ENCODE results near the gene MRPL17. TPM values are rescaled to one million over a fixed set of nuclear protein-coding genes. Genes with fewer than 3 reads are reported as not detected.

Gene MRPL17
- polyA plus RNA-seq, 5 donors: 50.8 to 70.8 (median 53.7) TPM

DNA sequence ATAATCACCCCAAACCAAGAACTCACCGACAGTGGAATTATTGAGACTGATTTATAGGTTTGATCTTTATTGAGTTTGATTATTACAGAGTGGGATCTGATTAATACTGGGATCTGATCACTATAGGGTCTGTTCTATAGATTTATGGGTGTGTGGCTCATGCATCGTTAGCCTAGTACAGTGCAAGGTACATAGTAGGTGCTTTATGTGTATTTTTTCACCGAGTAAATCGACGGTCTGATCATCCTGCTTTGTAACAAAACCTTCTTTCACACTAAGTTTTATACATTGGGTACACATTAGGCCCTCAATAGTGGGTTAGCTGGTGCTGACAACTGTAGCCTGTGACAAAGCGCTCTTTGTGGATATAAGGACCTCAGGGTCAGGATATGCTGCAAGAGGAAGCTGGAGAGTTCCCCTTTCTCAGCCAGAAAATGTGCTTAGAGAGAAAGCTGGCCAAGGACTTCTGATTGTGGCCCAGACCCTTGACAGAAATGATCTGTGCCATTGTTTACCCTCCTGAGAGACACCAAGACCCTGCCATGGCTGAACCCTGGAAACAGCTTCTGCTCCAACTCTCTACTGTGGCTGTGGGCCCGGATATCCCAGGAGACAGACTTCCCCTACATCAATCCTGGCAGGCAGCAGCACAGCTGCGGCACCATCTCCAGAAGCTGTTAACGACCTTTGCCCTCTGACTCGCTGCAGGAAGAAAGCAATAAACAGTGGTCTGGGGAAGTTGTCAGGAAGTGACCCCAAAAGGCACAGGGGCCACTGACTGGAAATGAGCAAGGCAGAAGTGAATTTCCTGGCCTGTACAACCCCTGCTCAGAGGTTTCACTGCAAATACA is 47.8 kb downstream of the MRPL17 start:
- peak in 1 of 2 donors; percentile 62 for DNase-seq

- DNase-seq: no peak
These were observed 48.6 kb downstream of the MRPL17 start for GRCh38 chr11:6634534-6634933.

DNA sequence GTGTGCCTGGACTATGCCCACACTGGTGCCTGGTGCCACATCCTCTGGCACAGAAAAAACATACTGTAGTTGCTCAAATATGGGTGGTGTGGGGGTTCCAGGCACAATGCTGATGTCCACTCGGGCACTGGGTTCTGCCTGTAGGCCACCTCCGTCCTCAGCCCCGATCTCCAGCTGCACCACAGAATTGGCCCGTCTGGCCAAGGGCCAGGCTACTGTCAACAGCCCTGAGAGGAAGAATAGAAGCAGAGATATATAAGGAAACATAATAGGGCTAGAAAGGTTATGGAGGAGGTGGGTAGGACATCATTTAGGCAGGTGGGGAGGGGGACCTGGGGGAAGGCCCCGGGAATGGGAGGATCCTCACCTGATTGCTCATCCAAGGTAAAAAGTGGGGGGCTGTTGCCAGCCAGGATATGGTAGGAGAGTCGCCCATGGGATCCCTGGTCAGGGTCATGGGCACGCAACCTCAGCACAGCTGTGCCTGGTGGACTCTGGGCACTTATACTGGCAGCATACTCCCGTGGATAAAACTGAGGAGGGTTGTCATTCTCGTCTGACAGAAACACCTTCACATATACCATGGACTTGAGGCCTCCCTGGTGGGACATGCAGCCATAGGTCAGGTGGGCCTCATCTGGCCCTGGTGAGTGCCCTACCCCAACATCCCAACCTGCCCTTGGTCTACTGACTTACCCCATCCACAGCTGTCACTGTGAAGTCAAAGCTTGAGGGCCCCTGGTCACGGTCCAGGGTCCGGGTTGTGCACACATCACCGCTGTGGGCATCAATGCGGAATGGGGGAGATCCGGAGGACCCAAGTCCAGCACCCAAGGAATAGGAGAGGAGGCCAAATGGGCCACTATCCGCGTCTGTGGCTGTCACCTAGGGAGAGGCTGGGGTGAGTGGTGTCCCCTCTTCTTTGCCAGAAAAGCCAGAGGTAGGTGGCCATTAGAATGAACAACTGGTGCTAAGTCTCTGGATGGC is 49.4 kb downstream of the MRPL17 start:
- DNase-seq: no peak

GRCh38 chr11:6632116-6633073 is 50.7 kb downstream of the MRPL17 start:
- no peak for DNase-seq

DNA sequence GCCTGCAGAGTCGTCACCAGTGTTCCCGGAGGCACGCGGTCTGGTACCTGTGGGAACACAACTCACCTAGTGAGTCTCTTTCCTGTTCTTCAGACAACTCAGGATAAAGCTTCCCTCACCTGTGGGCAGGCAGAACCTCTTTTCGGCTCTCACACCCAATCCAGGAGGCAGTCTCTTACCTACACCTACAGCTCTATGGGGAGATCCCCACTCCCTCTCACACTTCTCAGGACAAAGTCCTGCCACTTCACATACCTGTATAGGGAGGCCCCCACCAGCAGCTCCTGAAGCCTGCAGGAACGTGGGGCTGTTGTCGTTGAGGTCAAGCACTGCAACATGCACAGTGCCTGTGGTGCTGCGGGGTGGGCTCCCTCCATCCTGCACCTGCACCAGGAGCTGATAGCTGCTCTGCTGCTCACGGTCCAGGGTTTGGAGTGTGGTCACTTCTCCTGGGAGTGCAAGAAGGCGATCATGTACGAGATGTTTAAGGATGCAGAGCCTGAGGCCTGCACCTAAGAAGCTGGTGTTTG is 51.7 kb downstream of the MRPL17 start:
- no peak for DNase-seq

DNA sequence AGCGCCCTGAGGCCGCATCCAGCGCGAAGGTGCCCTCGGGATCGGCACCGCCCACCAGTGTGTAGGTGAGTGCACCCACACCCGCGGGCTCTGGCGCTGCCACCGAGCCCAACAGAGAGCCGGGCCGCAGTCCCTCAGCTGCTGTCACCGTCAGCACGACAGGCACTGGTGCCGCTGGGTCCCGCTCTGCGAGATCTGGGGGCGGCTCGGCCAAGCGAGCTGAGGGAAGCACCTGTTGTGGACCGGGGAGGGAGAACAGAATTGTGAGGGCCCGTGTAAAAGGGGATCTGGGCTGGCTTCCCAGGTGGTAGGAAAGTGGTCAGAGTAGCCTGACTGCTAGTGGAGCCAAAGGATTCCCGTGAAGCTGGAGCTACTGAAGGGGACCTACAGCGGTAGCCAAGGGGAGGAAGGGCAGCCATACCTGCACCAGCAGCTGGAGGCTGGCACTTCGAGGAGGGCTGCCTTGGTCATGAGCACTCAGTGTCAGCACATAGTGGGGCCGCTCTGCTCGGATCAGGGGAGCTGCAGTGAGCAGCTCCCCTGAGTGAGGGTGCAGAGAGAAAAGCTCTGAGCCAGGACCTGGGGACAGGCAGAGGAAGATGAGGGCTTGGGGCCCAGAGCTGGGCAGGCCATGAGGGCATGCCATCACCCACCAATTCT is 52.4 kb downstream of the MRPL17 start:
- DNase-seq: no peak

Other genes starting within 250 kb of the MRPL17 start
- gene HPX, start 242.4 kb downstream of the MRPL17 start, polyA plus RNA-seq (ENCODE audit: insufficient read depth in 1 of 5, insufficient read length in 5 of 5, low replicate concordance in 1 of 5): 1 to 10 TPM; 5.3 to 8.8 (median 8.7) TPM
- 10 to 100 TPM; 23.1 to 37.9 (median 27.7) TPM for gene TRIM3, start 209.4 kb downstream of the MRPL17 start, polyA plus RNA-seq (ENCODE audit: insufficient read depth in 1 of 5, insufficient read length in 5 of 5, low replicate concordance in 1 of 5)
- gene ARFIP2, start 202.0 kb downstream of the MRPL17 start, polyA plus RNA-seq (ENCODE audit: insufficient read depth in 1 of 5, insufficient read length in 5 of 5, low replicate concordance in 1 of 5): 10 to 100 TPM; 63.9 to 76.8 (median 71.8) TPM
- 10 to 100 TPM; 27.2 to 33.0 (median 29.8) TPM for gene TIMM10B, start 201.8 kb downstream of the MRPL17 start, polyA plus RNA-seq (ENCODE audit: insufficient read depth in 1 of 5, insufficient read length in 5 of 5, low replicate concordance in 1 of 5)
- gene DNHD1, start 186.1 kb downstream of the MRPL17 start, polyA plus RNA-seq (ENCODE audit: insufficient read depth in 1 of 5, insufficient read length in 5 of 5, low replicate concordance in 1 of 5): 10 to 100 TPM; 11.2 to 19.3 (median 16.3) TPM
- gene RRP8, start 79.7 kb downstream of the MRPL17 start, polyA plus RNA-seq (ENCODE audit: insufficient read depth in 1 of 5, insufficient read length in 5 of 5, low replicate concordance in 1 of 5): 10 to 100 TPM; 20.2 to 24.9 (median 22.1) TPM
- gene ILK, start 79.6 kb downstream of the MRPL17 start, polyA plus RNA-seq (ENCODE audit: insufficient read depth in 1 of 5, insufficient read length in 5 of 5, low replicate concordance in 1 of 5): 100 to 1,000 TPM; 144 to 159 (median 154) TPM
- gene TAF10, start 71.1 kb downstream of the MRPL17 start, polyA plus RNA-seq (ENCODE audit: insufficient read depth in 1 of 5, insufficient read length in 5 of 5, low replicate concordance in 1 of 5): 10 to 100 TPM; 53.3 to 74.1 (median 60.9) TPM
- gene TPP1, start 63.9 kb downstream of the MRPL17 start, polyA plus RNA-seq (ENCODE audit: insufficient read depth in 1 of 5, insufficient read length in 5 of 5, low replicate concordance in 1 of 5): 10 to 100 TPM; 57.7 to 75.5 (median 72.4) TPM
- 10 to 100 TPM; 27.5 to 41.3 (median 35.1) TPM for gene DCHS1, start 27.5 kb downstream of the MRPL17 start, polyA plus RNA-seq (ENCODE audit: insufficient read depth in 1 of 5, insufficient read length in 5 of 5, low replicate concordance in 1 of 5)
- under 1 TPM in 1 of 5 donors, not detected in 4; 0.09 TPM for gene OR2AG2, start 88.6 kb upstream of the MRPL17 start, polyA plus RNA-seq (ENCODE audit: insufficient read depth in 1 of 5, insufficient read length in 5 of 5, low replicate concordance in 1 of 5)
- under 1 TPM; 0.03 to 0.05 (median 0.05) TPM for gene OR2AG1, start 99.7 kb upstream of the MRPL17 start, polyA plus RNA-seq (ENCODE audit: insufficient read depth in 1 of 5, insufficient read length in 5 of 5, low replicate concordance in 1 of 5)
- under 1 TPM in 1 of 5 donors, not detected in 4; 0.07 TPM for gene OR6A2, start 116.3 kb upstream of the MRPL17 start, polyA plus RNA-seq (ENCODE audit: insufficient read depth in 1 of 5, insufficient read length in 5 of 5, low replicate concordance in 1 of 5)
- gene OR10A5, start 162.3 kb upstream of the MRPL17 start, polyA plus RNA-seq (ENCODE audit: insufficient read depth in 1 of 5, insufficient read length in 5 of 5, low replicate concordance in 1 of 5): not detected
- under 1 TPM in 1 of 5 donors, not detected in 4; 0.04 TPM for gene OR10A2, start 179.7 kb upstream of the MRPL17 start, polyA plus RNA-seq (ENCODE audit: insufficient read depth in 1 of 5, insufficient read length in 5 of 5, low replicate concordance in 1 of 5)
- not detected for gene OR10A4, start 193.3 kb upstream of the MRPL17 start, polyA plus RNA-seq (ENCODE audit: insufficient read depth in 1 of 5, insufficient read length in 5 of 5, low replicate concordance in 1 of 5)
- gene OR2D2, start 209.2 kb upstream of the MRPL17 start, polyA plus RNA-seq (ENCODE audit: insufficient read depth in 1 of 5, insufficient read length in 5 of 5, low replicate concordance in 1 of 5): not detected
- not detected for gene OR2D3, start 237.7 kb upstream of the MRPL17 start, polyA plus RNA-seq (ENCODE audit: insufficient read depth in 1 of 5, insufficient read length in 5 of 5, low replicate concordance in 1 of 5)
- 1 to 10 TPM in 4 of 5 donors, under 1 TPM in 1; 0.77 to 2.4 (median 1.4) TPM for gene ZNF215, start 243.1 kb upstream of the MRPL17 start, polyA plus RNA-seq (ENCODE audit: insufficient read depth in 1 of 5, insufficient read length in 5 of 5, low replicate concordance in 1 of 5)